HG03139 (cell line): ENCODE data around the gene IGFL3.
"Not testable (repeated sequence)": the region's sequence is repeated elsewhere in the genome, so short reads cannot be mapped to it uniquely, and the experiment has no call there.

Experiments used
- ATAC-seq: cut with Tn5 transposase; IDR thresholded peaks from one replicate; pipeline ENCODE4 v1.9.1; 2021; ENCODE audit not compliant: unreplicated experiment

The IGFL3 gene

GRCh38 chr19:46126086-46126580, 1.6 kb upstream of the IGFL3 start:
- ATAC-seq, result no peak

DNA sequence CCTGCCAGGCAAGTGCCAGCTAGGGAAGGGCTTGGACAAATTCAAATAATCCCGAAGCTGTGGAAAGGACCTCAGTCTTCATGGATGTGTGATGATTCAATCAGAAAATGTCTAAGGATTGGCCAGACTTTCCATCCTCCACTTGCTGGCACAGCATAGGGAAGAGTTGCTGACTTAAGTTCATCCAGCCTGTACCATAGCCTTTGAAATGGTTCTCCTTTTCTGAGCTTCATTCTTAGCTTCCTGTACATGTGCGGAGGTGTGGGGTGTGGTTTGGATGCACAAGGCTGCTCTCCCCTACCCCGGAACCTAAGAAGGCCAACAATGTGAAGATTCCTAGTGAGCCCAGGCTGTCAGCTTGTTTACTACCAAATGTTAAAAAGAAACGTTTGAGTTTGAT, 959 bp upstream of the IGFL3 start:
- no peak for ATAC-seq

DNA sequence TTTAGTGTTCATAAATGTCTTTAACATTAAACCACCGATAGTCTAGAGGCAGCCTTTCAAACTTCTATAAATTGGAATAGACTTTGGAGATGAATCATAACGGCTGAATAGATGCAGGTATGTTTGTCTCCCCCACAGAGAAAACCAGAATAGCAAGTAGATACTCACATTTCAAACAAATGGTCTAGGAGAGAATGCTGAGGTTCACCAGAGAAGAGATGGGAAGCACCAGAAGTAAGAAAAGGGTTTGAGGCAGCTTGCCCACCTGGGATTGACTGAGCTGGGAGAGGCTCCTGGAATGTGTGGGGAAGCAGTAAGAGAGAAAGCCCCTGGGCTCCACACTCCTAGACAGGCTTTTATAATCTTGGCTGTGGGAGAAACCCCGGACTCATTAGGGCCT, 6.4 kb downstream of the IGFL3 start:
- ATAC-seq, result no peak

DNA sequence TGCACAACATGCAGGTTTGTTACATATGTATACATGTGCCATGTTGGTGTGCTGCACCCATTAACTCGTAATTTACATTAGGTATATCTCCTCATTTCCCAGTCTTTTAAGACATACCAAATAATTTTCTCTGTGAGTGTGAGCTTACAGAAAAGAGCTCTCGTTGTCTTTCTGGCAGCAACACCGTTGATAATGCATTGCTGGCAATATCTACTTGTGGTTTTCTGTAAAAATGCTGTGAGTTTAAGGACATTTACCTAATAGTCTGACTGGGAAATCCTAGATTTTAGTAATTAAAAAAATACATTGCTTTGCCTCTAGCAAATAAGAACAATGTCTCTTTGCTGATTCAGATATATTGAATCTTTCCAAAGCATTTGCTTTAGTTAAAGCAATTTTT, 8.4 kb downstream of the IGFL3 start:
- ATAC-seq, result no peak

GRCh38 chr19:46115396-46116106, 8.9 kb downstream of the IGFL3 start:
- no peak for ATAC-seq

- no peak for ATAC-seq
Observed at GRCh38 chr19:46113726-46114125, 10.8 kb downstream of the IGFL3 start.

DNA sequence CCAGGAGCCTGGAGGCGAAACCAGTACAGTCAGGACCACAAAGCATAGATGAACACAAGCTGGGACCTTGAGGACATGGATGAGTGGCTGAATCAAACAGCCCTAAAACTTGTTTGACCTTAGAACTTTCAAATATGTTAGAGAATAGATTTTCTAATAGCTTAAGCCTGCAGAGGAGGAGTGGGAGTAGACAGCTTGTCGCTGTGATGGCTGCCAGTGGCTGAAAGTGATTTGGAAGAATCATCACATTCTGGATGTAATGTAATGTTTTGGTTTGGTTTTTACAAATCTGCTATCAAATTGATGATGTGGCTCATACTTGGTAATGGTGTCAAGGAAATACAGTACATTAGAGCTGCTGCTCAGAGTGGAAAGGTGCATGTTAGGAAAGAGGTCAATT, 12.0 kb downstream of the IGFL3 start:
- no peak for ATAC-seq

DNA sequence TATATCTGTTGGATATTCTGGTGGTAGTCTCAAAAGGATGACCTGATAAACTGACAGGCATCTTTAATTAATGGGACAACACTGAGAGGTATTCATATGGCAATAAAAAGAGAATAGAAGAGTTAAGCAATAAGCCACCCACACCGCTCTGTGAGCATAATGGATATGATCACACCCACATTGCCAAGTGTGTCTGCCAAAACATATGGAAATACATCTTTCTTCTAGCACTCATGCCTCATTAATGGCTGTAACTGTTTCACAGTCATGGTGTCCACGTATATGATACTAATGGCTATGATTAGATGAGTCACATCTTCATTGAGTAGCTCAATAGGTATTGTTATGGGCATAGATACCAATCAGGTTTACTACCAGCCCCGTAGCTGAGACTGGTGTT, 13.1 kb downstream of the IGFL3 start:
- ATAC-seq, result no peak

- ATAC-seq, result no peak
Observed at GRCh38 chr19:46109876-46110275, 14.6 kb downstream of the IGFL3 start.

GRCh38 chr19:46107371-46107770, 17.1 kb downstream of the IGFL3 start:
- ATAC-seq, result no peak

DNA sequence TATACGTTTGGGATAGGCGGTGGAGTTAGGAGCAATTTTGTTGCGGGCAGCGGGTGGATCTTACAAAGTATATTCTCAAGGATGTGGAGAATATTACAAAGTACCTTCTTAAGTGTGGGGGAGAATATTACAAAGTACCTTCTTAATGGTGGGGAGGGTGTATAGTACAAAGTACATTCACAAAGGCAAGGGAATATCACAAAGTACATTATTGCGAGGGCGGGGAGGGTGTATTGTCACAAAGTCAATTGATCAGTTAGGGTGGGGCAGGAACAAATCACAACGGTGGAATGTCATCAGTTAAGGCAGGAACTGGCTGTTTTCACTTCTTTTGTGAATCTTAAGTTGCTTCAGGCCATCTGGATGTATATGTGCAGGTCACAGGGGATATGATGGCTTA, 22.2 kb downstream of the IGFL3 start:
- ATAC-seq, result not testable (repeated sequence)

GRCh38 chr19:46101293-46101692, 23.2 kb downstream of the IGFL3 start:
- no peak for ATAC-seq

DNA sequence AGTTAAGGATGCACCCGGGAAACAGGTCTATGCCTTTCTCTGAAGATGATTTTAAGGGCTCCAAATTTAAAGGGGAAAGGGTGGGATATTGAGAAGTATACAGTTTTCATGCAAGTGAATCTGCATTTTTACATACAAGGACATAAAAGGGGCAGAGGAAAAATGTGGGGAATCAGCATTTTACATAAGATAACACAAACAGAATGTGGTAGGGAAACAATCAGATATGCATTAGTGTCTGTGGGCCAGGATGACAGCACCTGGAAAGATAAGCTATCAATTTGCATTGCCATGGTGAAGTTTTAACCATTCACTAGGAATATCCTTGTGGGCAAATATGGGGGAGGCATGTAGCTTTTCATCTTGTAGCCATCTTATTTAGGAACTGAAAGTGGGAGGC, 24.1 kb downstream of the IGFL3 start:
- no peak for ATAC-seq

DNA sequence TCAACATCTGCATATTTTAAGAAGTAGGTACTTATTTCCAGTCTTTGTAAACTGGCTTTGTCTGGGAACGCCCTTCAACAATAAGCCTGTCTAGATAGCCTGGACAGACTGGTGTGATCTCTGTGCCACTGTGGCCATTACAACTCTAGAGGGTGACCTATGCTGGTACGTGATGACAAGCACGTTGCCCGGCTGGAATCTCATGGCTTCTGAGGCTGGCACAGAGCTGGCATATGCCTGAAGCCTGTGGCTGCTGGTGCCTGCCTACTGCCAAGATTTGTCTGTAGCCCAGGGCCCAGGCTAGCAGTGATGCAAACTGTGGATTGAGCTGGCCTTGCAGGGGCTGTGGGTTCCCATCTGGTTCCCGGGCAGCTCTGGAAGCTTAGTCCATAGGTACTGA, 34.0 kb downstream of the IGFL3 start:
- ATAC-seq, result no peak

- no peak for ATAC-seq
Observed at GRCh38 chr19:46089432-46089831, 35.1 kb downstream of the IGFL3 start.

DNA sequence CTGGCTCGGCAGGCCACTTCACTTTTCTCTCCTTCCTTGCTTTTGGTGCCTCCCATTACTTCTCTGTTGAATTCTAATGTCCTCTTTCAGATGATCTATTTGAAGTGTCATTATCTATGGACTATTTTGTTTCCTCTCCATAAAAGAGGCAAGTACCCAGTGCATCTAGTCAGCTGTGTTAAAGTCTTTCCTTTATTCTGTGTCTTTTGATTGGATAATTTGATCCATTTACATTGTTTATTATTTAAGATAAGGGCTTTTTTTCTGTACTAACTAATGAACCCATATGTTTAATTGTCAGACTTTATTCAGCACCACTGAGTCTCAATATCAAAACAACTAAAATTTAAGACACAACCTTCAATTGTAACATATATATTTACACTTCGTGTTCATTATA, 36.4 kb downstream of the IGFL3 start:
- no peak for ATAC-seq

DNA sequence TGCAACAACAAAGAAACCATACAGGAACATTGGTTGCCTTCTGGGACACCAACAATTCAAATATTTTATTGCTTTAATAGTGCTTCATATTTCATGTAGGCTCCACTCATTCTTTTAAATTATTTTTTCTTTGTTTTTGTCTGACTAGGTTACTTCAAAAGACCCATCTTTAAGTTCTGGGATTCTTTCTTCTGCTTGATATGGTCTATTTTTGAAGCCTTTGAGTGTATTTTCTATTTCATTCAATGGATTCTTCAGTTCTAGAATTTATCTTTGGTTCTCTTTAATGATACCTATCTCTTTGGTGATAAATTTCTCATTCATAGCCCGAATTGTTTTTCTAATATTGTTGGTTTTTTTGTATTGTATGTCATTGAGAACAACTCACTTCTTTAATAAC, 38.6 kb downstream of the IGFL3 start:
- ATAC-seq, result no peak

- ATAC-seq, result no peak
Observed at GRCh38 chr19:46082728-46083050, 41.8 kb downstream of the IGFL3 start.

DNA sequence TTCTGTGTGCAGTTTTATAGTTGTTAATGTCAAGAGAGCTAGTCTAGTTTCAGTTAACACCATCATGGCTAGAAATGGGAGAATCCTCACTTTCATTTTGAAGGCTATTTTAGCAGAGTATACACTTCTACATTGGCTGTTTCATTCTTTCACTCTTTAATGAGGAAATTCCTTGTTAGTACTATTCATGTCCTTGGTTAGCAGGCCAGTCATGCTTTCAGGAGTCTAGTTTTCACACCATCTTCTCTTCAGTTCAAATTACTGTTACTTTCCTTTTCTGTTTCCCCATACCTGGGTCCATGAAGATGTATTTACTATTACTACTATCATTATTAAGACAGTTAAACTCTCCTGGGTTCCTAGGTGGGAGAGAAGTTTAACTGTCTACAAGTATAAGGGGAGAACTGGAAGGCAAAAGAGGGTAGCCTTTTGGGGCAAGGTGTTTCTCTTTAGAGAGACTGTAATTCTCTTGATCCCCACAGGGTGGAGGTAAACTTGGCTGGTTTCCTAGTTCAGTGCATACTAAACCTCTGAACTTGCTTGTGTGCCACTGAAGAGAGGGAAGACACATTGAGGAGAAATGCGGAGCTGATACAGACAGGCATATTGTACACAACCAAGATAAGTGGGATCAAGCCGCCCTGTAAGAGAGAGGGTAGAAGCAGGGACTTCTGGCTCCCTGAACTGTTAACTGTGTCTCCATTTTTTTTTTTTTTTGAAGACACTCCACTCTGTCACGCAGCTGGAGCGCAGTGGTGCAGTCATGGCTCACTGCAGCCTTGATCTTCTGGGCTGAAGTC, 42.4 kb downstream of the IGFL3 start:
- ATAC-seq, result no peak

- ATAC-seq, result no peak
Observed at GRCh38 chr19:46080561-46080960, 43.9 kb downstream of the IGFL3 start.

- no peak for ATAC-seq
Observed at GRCh38 chr19:46079576-46079975, 44.9 kb downstream of the IGFL3 start.

- not testable (repeated sequence) for ATAC-seq
Observed at GRCh38 chr19:46078573-46079332, 45.7 kb downstream of the IGFL3 start.
